Peyer's patch (tissue), 4 donors: ENCODE data around the gene CCDC15.

Experiments used
- POLR2A ChIP-seq, 2 donors: fragments of 450-650 bp; IDR thresholded peaks; one replicate each; pipeline ENCODE4 v1.5.1; 2017; ENCODE audit warnings: antibody characterized with exemption in 2 of 2, mild to moderate bottlenecking in 2 of 2, moderate library complexity in 2 of 2
- TF ChIP-seq, protein P1 (sequence below), 6 experiments: fragments of 450-650 bp in 4 of 6; fragments of 200-600 bp in 2 of 6; sonication (generic) in 1 of 6; IDR thresholded peaks; one replicate each; pipeline ENCODE4 v1.5.1; 2017 to 2019; ENCODE audit warnings: antibody characterized with exemption in 6 of 6, mild to moderate bottlenecking in 3 of 6, moderate library complexity in 1 of 6

DNA sequence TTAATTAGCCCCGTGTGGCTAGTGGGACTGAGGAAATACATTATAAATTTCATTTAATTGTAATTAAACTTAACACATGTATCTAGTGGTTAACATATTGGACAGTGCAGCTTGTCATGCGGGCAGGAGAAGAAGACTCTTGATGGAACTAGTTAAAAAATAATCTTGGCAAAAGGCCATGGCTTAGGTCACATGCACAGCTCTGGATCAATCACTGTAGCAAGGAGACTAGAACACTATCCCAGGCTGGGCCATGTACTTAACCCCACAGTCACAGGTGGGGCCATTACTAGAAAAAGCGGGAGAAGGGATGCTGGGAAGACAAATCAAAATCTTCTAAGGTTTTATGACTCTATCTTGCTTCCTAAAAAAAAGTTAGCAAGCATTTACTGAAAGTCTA lies 9.4 kb upstream of the CCDC15 start:
- TF ChIP-seq POLR2A (IDR thresholded peaks at IDR 0.05): no peak
- TF ChIP-seq, protein P1, sequence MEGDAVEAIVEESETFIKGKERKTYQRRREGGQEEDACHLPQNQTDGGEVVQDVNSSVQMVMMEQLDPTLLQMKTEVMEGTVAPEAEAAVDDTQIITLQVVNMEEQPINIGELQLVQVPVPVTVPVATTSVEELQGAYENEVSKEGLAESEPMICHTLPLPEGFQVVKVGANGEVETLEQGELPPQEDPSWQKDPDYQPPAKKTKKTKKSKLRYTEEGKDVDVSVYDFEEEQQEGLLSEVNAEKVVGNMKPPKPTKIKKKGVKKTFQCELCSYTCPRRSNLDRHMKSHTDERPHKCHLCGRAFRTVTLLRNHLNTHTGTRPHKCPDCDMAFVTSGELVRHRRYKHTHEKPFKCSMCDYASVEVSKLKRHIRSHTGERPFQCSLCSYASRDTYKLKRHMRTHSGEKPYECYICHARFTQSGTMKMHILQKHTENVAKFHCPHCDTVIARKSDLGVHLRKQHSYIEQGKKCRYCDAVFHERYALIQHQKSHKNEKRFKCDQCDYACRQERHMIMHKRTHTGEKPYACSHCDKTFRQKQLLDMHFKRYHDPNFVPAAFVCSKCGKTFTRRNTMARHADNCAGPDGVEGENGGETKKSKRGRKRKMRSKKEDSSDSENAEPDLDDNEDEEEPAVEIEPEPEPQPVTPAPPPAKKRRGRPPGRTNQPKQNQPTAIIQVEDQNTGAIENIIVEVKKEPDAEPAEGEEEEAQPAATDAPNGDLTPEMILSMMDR (IDR thresholded peaks at IDR 0.05): no peak
